ENCODE data around the gene TSC1. TPM values are rescaled to one million over a fixed set of nuclear protein-coding genes. Genes with fewer than 3 reads are reported as not detected.

The TSC1 gene
- 25.3 and 28.2 TPM in 2 replicates for total RNA-seq (2014; rRNA removed; shearing (Covaris generic))

- DNase-seq (ENCODE audit: low spot score) = peak; percentile 85
These were observed at the start of gene TSC1 for GRCh38 chr9:132944294-132945185. Gene TSC1 (minus strand): TSS chr9:132944616. CDS start chr9:132928872, 15,744 bp downstream.

- no peak for DNase-seq (ENCODE audit: low spot score)
These were observed 49.1 kb upstream of the TSC1 start for GRCh38 chr9:132993511-132993939.

- DNase-seq (ENCODE audit: low spot score) = no peak
These were observed 47.2 kb upstream of the TSC1 start for GRCh38 chr9:132991351-132992300.

GRCh38 chr9:132990781-132991180 lies 46.4 kb upstream of the TSC1 start:
- DNase-seq (ENCODE audit: low spot score) = no peak

GRCh38 chr9:132989998-132990557 lies 45.7 kb upstream of the TSC1 start:
- DNase-seq (ENCODE audit: low spot score) = peak; percentile 43

GRCh38 chr9:132989414-132989996 lies 45.1 kb upstream of the TSC1 start:
- DNase-seq (ENCODE audit: low spot score) = no peak

- no peak for DNase-seq (ENCODE audit: low spot score)
These were observed 44.5 kb upstream of the TSC1 start for GRCh38 chr9:132989014-132989310.

- no peak for DNase-seq (ENCODE audit: low spot score)
These were observed 44.0 kb upstream of the TSC1 start for GRCh38 chr9:132988244-132989013.

- peak; percentile 51 for DNase-seq (ENCODE audit: low spot score)
These were observed 42.5 kb upstream of the TSC1 start for GRCh38 chr9:132986640-132987620.

GRCh38 chr9:132986114-132986513 lies 41.7 kb upstream of the TSC1 start:
- no peak for DNase-seq (ENCODE audit: low spot score)

- DNase-seq (ENCODE audit: low spot score) = no peak
These were observed 41.1 kb upstream of the TSC1 start for GRCh38 chr9:132985489-132985888.

GRCh38 chr9:132985071-132985350 lies 40.6 kb upstream of the TSC1 start:
- no peak for DNase-seq (ENCODE audit: low spot score)

- DNase-seq (ENCODE audit: low spot score) = no peak
These were observed 40.0 kb upstream of the TSC1 start for GRCh38 chr9:132984202-132985070.

- DNase-seq (ENCODE audit: low spot score) = no peak
These were observed 39.2 kb upstream of the TSC1 start for GRCh38 chr9:132983491-132984201.

GRCh38 chr9:132982458-132982857 lies 38.0 kb upstream of the TSC1 start:
- DNase-seq (ENCODE audit: low spot score) = no peak

GRCh38 chr9:132980157-132980556 lies 35.7 kb upstream of the TSC1 start:
- no peak for DNase-seq (ENCODE audit: low spot score)

GRCh38 chr9:132978451-132979131 lies 34.2 kb upstream of the TSC1 start, which contains the start of gene GFI1B:
Gene GFI1B (plus strand): TSS chr9:132978694. CDS start chr9:132986679, 7,985 bp downstream.
- no peak for DNase-seq (ENCODE audit: low spot score)

- no peak for DNase-seq (ENCODE audit: low spot score)
These were observed 33.7 kb upstream of the TSC1 start for GRCh38 chr9:132978112-132978450.

Measured in A172 (cell line).